ENCODE results near the gene B4GALNT4. TPM values are rescaled to one million over a fixed set of nuclear protein-coding genes. Genes with fewer than 3 reads are reported as not detected.

B4GALNT4 gene
- total and polyA plus RNA-seq, 2 of the 8 experiments (the other 6 are each of a cell fraction or from before 2014, with no cell fraction given) = 40.9 to 76.3 TPM

- TF ChIP-seq GABPA (IDR thresholded peaks at IDR 0.05; ENCODE audit: borderline replicate concordance, insufficient read depth, low read length) = no peak
- TF ChIP-seq CTCF (IDR thresholded peaks at IDR 0.05; ENCODE audit: control extremely low read depth in 1 of 3, insufficient read depth in 1 of 3, low read depth in 1 of 3, low read length in 3 of 3) = no peak
- no peak for TF ChIP-seq SP4 (IDR thresholded peaks at IDR 0.05; ENCODE audit: low read length)
- no peak for TF ChIP-seq ZNF274 (IDR thresholded peaks at IDR 0.05; ENCODE audit: borderline replicate concordance, extremely low read depth, low read length)
Measured at GRCh38 chr11:330307-330693, 39.0 kb upstream of the B4GALNT4 start (continued).

All from H1 (cell line).